ENCODE results near the gene SLC39A13.
A peak's percentile ranks its signal among the peaks of the same experiment; 100 is the strongest.

SLC39A13 gene

DNA sequence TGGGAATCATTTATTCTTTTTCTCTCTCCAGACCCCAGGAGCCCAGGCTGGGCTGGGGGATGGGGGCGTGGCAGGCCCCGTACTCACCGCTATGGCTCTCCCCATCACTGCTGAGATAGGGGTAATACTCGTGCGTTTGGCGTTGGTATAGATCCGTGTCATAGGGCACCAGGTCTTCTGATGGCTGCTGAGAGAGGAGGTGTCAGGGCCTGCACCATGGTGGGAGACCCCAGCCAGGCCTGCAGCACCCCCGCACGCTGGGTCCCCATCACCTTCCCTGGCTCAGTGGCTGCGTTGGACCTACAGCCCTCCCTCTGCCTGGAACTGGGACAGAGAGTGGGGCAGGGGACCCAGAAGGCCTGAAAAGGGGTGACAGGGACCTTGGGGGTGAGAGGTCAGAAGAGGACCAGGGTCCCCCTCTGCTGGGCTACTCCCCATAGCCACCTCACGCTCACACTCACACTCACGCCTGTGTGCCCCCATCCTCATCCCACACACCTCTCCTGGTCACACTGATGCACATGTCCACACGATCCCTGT lies 32.8 kb upstream of the SLC39A13 start:
- no peak for DNase-seq (ENCODE audit: low read depth)
- H3K4me3 ChIP-seq (ENCODE audit: control insufficient read depth, low read depth, low read length) = no peak overlapping the region
- no peak for TF ChIP-seq CTCF (conservative IDR thresholded peaks at IDR 0.05; ENCODE audit: control insufficient read depth, insufficient read depth, low read depth, low read length)

- no peak for DNase-seq (ENCODE audit: low read depth)
- no peak overlapping the region for H3K4me3 ChIP-seq (ENCODE audit: control insufficient read depth, low read depth, low read length)
- TF ChIP-seq CTCF (conservative IDR thresholded peaks at IDR 0.05; ENCODE audit: control insufficient read depth, insufficient read depth, low read depth, low read length) = no peak
Measured at GRCh38 chr11:47376107-47376524, 32.3 kb upstream of the SLC39A13 start.

DNA sequence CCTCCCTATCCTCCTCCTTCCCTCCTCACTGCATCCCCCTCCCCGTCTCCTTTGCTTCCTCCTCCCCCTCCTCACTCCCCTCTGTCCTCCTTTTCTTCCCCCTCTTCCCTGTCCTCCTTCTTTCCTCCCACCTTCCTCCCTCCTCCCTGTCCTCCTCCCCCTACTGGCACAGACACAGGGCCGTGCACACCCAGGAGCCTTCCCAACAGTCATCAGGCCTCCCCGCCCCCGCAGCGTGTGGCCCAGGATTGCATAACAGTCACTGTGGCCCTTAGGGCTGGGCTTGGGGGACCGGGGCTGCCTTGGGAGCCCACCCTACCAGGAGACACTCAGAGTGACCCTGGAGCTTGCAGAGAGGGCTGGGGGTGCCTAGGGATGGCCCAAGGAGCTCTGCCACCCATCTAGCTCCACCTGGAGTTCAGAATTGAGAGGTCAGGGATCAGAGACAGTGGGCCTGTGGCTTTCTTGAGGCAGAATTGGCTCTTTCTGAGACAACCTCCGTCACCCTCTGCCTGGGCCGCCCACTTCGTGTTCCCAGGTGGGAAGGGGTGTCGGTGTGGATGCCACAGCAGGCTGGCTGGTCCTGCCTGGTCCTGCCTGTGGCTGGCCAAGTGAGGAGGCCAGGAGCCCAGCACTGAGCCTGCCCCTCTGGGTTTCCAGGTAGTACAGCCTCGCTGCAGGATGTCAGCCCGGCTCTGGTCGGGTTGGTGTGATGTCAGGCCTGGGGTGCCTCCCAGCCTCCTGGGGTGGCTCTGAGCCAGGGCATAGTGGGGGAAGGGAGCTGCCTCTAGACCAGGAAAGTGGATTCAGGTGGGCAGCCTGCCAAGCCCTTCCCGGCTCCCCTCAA lies 31.6 kb upstream of the SLC39A13 start:
- TF ChIP-seq CTCF (conservative IDR thresholded peaks at IDR 0.05; ENCODE audit: control insufficient read depth, insufficient read depth, low read depth, low read length) = no peak
- DNase-seq (ENCODE audit: low read depth) = peak; percentile 22
- H3K4me3 ChIP-seq (ENCODE audit: control insufficient read depth, low read depth, low read length) = no peak overlapping the region

GRCh38 chr11:47377571-47378009 lies 30.8 kb upstream of the SLC39A13 start:
- no peak for DNase-seq (ENCODE audit: low read depth)
- H3K4me3 ChIP-seq (ENCODE audit: control insufficient read depth, low read depth, low read length) = no peak overlapping the region
- no peak for TF ChIP-seq CTCF (conservative IDR thresholded peaks at IDR 0.05; ENCODE audit: control insufficient read depth, insufficient read depth, low read depth, low read length)

DNA sequence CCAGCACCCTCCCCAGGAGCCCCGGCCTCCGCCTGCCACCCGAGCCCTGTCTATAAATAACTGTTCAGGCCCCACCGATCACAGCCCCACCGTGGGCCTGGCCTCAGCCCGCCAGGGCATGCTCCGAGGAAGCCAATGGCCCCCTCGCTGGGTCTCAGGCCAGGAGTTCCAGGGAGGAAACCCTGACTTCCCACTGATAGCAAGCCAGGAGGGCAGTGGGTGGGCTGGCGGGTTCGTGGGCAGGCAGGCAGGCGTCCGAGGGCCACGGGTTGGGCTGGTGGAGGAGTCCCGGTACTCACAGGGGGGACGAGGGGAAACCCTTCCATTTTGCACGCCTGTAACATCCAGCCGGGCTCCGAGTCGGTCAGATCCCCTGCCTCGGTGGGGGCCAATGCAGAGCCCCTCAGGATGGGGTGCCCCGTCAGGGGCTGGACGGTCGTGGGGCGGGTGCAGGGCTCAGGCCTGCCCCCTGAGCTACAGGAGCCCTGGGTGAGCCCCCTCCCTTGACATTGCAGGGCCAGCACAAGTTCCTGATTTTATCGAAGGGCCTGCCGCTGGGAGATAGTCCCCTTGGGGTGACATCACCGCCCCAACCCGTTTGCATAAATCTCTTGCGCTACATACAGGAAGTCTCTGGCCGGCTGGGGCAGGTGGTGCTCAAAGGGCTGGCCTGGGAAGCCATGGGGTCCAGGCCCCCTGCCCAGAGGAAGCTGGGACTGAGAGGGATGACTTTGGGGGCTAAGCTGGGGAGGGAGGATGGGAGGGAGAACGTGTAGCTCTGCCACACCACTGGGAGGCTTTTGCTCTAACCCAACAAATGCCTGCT lies 30.2 kb upstream of the SLC39A13 start, which contains the start of gene SPI1:
SPI1 (minus strand) TSS at position 538 of the 826 bp plus-strand sequence; CDS start at position 344, 194 bp downstream.
- DNase-seq (ENCODE audit: low read depth) = no peak
- TF ChIP-seq CTCF (conservative IDR thresholded peaks at IDR 0.05; ENCODE audit: control insufficient read depth, insufficient read depth, low read depth, low read length) = no peak
- no peak within 1 kb of the TSS for H3K4me3 ChIP-seq (ENCODE audit: control insufficient read depth, low read depth, low read length)

DNA sequence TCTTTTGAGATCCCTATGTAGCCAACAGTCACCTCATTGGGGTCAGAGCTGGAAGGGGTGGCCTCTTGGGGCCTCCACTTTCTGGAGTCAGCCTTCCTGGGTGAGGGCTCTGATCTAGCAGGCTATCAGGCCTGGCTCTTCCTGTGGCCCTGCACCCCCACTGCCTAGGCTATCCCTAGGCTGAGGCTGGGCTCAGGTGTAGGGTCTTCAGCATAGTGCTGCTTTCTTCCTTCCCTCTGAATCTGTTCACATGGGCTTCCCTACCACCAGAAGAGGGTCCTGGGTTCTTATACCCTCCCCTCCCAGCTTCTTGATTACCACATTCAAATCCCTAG lies 29.6 kb upstream of the SLC39A13 start:
- no peak for TF ChIP-seq CTCF (conservative IDR thresholded peaks at IDR 0.05; ENCODE audit: control insufficient read depth, insufficient read depth, low read depth, low read length)
- DNase-seq (ENCODE audit: low read depth) = no peak
- no peak overlapping the region for H3K4me3 ChIP-seq (ENCODE audit: control insufficient read depth, low read depth, low read length)

Data from fibroblast of mammary gland (primary cell).